ENCODE data around the gene EIF4E.
"Not testable (repeated sequence)": the region's sequence is repeated elsewhere in the genome, so short reads cannot be mapped to it uniquely, and the experiment has no call there.

The EIF4E gene

DNA sequence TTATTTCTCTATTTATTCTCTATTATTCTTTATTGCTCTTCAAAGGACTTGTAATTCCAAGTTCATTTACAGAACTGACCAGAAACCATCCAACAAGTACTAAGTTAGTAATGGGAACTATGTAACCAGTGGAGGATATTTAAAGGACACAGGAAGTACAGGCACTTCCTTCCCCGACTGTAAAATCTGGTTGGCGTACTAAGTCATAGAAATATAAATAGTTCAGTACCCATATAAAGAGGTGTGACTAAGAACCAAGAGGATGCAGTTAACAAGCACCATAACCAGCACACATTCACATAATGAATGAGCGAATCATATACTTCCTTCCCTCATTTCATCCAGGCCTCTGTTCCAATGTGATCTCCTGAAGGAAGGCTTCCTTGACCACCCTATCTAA, 3.6 kb upstream of the EIF4E start:
- no peak for DNase-seq (ENCODE audit: low read depth in 3 of 3)

DNA sequence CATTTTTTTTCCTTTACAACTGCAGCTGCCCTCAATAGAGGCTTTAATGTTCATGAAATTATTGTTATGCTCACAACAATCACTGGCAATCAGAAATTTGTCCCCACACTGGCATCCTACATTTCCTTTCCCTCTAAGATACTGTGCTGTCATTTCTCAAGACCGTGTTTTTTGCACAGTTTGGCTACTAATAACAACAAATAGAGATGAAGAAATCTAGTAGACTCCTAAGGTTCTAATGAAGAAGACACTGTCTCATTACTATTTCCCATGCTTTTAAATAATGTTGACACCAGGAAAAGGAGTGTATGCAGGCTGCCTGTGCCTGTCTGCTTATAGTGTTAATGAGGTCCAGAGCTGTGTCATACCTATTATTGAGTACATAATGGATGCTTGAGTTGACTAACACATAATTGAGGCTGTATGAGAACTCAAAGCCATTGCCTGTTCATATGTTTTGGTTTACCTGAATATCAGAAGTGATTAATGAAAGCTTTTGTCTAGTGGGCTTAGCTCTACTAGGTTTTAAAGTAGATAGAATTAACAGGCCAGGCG, 1.5 kb upstream of the EIF4E start:
- DNase-seq (ENCODE audit: low read depth in 3 of 3), result no peak

DNA sequence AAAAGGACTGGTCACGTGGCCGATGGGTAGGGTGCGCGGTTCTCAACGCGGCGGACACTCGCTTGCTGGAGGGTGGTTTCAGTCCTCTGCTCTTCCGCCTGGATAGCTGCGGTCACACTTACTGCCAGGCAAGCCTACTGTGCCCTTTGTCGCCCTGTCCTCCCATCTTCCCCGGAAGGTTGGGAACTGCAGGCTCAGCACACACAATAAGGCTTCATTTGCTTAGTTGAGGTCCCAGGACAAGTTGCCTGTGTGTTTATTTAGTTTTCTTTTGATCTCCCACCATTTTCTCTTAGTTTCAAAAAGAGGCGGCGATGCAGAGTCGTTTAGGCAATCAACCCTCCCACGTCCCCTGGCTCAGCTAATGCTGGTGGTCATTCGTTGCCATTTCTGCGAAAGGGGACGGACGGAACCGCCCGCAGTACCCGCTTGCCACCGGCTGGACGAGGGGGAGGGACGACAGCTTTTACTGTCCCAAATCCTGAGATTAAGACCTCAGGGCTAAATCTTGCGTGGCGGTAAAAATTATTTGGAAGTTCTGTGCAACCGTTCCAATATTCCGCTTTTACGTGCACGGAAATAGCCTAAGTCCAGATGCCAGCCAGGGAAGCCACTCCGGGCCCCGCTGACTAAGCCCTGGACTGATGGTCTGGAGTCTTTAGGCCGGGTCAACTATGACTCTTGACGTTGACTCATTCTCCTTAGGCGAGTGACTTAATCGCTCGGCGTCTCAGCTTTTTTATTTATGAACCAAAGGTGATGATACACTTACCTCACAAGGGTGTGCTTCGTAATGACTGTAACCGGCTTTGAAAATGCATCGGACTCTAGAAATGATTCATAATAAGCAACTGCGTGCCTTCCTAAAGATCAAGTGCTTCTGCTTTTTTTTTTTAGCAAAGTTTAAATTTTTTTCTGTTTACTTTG, 671 bp upstream of the EIF4E start:
- peak; percentile 16 to 53 (median 43) for DNase-seq (ENCODE audit: low read depth in 3 of 3)

DNA sequence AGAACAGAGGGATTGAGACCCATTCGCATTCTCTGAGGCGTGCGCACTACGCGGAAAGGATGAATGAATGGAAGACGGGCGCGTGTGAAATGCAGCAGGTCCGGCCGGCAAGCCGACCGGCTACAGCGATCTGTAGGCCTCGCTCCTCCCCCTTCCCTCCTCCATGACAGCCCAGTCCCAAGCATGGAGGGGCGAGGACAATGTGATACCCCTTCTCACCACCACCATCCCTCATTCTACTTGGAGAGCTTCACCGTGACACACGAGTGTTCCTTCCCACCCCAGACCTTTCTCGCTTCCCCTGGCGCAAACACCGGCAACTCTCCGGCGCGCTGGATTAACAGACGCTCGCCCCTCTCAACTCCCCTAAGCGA, 815 bp downstream of the EIF4E start:
- DNase-seq (ENCODE audit: low read depth in 3 of 3), result peak; percentile 51 to 75 (median 60)

DNA sequence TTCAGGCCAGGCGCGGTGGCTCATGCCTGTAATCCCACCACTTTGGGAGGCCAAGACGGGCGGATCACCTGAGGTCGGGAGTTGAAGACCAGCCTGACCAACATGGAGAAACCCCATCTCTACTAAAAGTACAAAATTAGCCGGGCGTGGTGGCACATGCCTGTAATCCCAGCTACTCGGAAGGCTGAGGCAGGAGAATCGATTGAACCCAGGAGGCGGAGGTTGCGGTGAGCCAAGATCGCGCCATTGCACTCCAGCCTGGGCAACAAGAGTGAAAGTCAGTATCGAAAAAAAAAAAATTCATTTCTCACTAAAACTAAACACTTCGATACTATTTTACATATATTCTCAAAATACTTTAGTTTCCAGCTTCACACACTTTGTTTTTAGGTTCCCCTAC, 2.7 kb downstream of the EIF4E start:
- not testable (repeated sequence) for DNase-seq (ENCODE audit: low read depth in 3 of 3)

DNA sequence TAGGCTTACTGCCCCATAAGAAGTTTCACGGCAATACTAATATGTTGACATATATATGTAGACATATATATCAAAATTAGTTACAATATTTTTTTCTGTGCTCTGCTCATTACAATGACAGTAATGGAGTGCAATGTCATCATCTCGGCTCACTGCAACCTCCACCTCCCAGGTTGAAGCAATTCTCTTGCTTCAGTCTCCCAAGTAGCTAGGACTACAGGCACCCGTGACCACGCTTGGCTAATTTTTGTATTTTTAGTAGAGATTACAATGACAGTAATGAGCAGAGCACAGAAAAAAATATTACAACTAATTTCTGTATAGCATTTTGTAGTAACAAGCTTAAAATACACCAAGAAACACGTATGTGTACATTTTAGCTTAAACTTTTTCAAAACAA, 7.6 kb downstream of the EIF4E start:
- DNase-seq (ENCODE audit: low read depth in 3 of 3), result no peak

DNA sequence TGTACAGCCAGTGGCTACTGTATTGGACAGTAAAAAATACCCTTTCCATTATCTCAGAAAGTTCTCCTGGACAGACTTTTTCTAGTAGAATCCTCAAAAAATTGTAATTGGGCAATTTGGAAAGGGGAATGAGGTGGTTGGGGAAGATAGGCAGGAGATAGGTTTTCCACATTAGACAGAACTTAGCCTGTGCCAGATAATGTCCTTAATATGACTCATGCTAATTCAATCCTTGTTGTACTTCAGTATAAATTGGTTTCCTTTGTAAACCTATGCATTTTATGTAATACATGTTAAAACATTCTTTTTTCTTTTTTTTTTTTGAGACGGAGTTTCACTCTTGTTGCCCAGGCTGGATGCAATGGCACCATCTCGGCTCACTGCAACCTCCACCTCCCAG, 8.9 kb downstream of the EIF4E start:
- no peak for DNase-seq (ENCODE audit: low read depth in 3 of 3)

DNA sequence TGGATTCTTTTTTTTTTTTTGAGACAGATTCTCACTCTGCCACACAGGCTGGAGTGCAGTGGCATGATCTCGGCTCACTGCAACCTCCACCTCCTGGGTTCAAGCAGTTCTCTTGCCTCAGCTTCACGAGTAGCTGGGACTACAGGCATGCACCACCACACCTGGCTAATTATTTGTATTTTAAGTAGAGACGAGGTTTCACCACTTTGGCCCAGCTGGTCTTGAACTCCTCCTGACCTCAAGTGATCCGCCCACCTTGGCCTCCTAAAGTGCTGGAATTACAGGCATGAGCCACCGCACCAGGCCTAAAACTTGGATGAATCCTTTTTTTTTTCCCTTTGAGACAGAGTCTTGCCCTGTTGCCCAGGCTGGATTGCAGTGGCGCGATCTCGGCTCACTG, 18.2 kb downstream of the EIF4E start:
- not testable (repeated sequence) for DNase-seq (ENCODE audit: low read depth in 3 of 3)

DNA sequence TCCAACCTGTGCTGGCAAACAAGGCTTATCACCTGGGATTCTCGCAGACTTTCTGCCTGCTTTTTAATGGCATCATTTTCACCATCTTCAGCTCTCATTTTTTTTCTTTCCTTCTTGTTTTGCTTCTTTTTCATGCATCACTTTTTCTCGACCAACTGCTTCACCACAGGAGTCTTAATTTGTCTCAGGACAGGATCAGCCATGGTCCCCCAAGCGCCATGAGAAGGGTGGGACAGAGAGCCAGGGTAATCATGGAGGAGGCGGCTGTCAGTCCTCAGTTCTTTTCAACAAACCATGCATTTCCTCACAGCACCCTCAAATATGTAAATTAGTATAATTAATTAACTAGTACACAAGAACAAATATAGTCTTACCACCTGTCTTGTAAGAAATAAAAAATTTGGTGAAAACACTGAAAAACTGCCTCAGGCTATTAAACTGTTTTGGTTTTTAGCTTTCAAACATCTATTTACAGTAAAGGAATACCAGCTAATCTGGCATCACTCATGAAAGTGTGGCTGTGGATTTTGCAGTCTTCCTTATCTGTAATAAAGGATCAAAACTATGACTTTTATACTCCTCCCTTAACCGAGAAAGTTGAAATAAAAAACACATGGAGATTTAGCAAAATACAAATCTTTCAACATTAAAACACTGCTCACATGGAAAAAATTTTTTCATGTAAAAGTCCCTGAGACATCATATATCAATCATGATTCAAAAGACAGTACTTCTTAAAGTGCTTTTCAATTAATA, 19.1 kb downstream of the EIF4E start:
- DNase-seq (ENCODE audit: low read depth in 3 of 3), result no peak

GRCh38 chr4:98908703-98909262, 20.1 kb downstream of the EIF4E start:
- DNase-seq (ENCODE audit: low read depth in 3 of 3), result no peak

DNA sequence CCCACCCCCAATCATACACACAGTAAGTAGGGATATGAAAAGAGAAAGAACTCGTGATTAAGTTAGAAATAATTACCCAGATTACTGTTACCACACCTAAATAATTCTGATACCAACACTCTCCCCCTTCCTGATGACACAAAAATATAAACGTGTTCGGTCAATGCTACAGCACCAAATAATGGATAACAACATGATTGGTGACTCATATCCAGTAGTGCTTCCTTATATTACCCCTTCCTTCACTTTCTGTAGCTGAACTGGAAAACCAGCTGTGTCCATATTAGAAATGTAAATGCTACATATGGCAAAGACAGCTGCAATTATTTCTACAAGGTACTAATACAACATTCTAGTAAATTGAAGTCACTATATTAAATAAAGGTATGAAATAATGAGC, 20.8 kb downstream of the EIF4E start:
- no peak for DNase-seq (ENCODE audit: low read depth in 3 of 3)

GRCh38 chr4:98905839-98906238, 23.1 kb downstream of the EIF4E start:
- DNase-seq (ENCODE audit: low read depth in 3 of 3), result no peak

GRCh38 chr4:98905297-98905696, 23.6 kb downstream of the EIF4E start:
- DNase-seq (ENCODE audit: low read depth in 3 of 3), result no peak

GRCh38 chr4:98903963-98904362, 25.0 kb downstream of the EIF4E start:
- DNase-seq (ENCODE audit: low read depth in 3 of 3), result no peak

- no peak for DNase-seq (ENCODE audit: low read depth in 3 of 3)
Observed at GRCh38 chr4:98903561-98903960, 25.4 kb downstream of the EIF4E start.

- no peak for DNase-seq (ENCODE audit: low read depth in 3 of 3)
Observed at GRCh38 chr4:98899277-98899676, 29.7 kb downstream of the EIF4E start.

GRCh38 chr4:98891478-98892337, 37.2 kb downstream of the EIF4E start:
- no peak for DNase-seq (ENCODE audit: low read depth in 3 of 3)

DNA sequence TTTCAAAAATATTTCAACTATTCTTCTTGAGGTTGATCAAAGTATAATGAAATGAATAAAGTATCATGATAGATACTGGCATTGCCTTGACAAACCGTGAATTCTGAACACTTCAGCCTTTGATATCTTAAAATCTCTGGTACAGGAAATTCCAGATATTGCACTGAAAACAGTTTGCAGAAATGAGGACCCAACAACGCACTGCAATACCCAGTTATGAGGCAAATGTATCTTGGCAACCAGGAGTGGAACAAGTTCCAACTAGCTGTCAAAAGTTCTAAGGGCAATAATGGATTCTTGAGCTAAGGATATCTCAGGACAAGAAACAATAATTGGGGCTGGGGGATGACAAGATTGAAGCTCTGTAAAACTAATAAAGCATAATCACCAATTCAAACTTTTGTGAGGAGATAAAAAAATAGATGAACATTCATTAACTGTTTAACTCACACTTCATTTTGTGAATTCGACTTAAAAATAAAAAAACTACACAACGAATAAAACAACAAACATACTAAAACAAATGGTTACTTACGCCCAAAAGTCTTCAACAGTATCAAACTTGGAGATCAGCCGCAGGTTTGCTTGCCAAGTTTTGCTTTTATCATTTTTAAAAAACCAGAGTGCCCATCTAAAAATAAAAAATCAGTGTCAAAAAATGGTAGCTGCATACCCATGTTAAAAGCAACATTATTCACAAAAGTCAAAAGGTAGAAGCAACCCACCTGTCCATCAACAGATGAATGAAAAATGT, 38.1 kb downstream of the EIF4E start:
- no peak for DNase-seq (ENCODE audit: low read depth in 3 of 3)

DNA sequence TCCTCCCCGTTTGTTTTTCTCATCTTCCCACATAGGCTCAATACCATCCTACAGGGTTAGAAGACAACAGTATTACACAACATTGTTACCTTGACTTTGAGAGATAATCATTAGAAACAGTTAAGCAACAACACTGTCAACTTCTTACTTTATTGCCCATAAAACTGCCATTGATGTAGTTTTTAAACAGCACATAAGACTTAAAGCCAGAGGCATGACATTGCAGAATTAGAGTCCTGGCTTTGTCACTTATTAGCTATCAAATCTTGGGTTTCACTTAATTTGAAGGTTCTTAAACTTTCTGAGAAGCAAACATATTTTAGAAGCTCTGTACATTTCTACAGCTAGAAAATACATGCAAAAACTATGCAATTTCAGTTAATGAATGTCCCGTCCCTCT, 41.8 kb downstream of the EIF4E start:
- DNase-seq (ENCODE audit: low read depth in 3 of 3), result no peak

GRCh38 chr4:98886382-98886781, 42.6 kb downstream of the EIF4E start:
- not testable (repeated sequence) for DNase-seq (ENCODE audit: low read depth in 3 of 3)

- DNase-seq (ENCODE audit: low read depth in 3 of 3), result not testable (repeated sequence)
Observed at GRCh38 chr4:98880884-98881283, 48.0 kb downstream of the EIF4E start.

Measured in stimulated activated CD4-positive, alpha-beta T cell treated with anti-CD3 and anti-CD28 coated beads, TNF-alpha, amount 100 ng/mL, for 24 hours (primary cell).